HG03442 (cell line): ENCODE measurements around the gene FAIM.
"Not testable (repeated sequence)": the region's sequence is repeated elsewhere in the genome, so short reads cannot be mapped to it uniquely, and the experiment has no call there.

ENCODE experiments used
- ATAC-seq: cut with Tn5 transposase; IDR thresholded peaks from one replicate; pipeline ENCODE4 v1.9.1; 2021; ENCODE audit warnings: mild to moderate bottlenecking, moderate library complexity; ENCODE audit not compliant: unreplicated experiment

Gene FAIM

GRCh38 chr3:138600100-138600745 is 8.3 kb upstream of the FAIM start:
- ATAC-seq = no peak

GRCh38 chr3:138601661-138602060 is 6.9 kb upstream of the FAIM start:
- not testable (repeated sequence) for ATAC-seq

DNA sequence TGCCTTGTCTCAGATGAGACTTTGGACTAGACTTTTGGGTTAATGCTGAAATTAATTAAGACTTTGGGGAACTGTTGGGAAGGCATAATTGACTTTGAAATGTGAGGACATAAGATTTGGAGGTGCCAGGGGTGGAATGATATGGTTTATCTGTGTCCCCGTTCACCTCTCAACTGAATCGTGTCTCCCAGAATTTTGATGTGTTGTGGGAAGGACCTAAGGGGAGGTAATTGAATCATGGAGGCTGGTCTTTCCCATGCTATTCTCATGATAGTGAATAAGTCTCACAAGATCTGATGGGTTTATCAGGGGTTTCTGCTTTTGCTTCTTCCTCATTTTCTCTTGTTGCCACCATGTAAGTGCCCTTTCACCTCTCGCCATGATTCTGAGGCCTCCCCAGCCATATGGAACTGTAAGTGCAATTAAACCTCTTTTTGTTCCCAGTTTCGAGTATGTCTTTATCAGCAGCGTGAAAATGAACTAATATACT is 4.4 kb upstream of the FAIM start:
- not testable (repeated sequence) for ATAC-seq

DNA sequence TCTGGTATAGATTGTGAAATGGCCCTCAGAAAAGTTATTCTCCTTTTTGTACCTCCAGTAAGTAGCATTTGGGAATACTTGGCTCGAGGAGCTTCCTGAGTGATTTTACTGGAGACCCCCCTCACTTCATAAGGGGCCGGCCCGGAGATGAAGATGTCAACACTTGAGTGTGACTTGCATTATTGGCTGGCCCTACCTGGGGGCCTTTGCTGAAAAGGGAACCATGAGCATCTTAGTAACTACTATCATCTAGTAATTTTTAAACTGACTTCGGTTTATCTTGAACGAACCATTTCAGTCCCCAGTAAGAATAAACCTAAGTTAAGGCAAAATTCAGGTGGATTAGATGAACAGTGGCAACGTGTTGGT is 1.3 kb downstream of the FAIM start:
- ATAC-seq = no peak

DNA sequence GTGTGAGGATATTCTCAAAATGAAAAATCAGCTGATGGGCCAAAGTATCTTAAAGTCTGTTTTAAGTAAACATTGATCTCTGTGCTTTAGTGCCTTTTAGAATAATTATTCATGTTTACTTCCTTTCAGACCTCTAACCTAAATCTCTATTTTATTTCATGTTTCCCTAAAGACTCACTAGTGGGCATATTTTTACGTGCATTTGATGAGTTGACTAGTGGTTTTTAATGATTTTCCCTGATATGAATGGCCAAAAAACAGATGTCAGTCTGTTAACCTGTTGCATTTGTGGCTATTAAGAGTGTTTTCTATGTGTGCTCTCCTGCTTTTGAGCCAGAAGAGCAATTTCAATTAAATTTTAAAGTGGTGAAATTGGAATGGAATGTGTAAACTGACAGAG is 6.9 kb downstream of the FAIM start:
- ATAC-seq = no peak

- ATAC-seq = no peak
These were observed 11.9 kb downstream of the FAIM start for GRCh38 chr3:138620431-138620830.

- no peak for ATAC-seq
These were observed 15.9 kb downstream of the FAIM start for GRCh38 chr3:138624518-138624917.

DNA sequence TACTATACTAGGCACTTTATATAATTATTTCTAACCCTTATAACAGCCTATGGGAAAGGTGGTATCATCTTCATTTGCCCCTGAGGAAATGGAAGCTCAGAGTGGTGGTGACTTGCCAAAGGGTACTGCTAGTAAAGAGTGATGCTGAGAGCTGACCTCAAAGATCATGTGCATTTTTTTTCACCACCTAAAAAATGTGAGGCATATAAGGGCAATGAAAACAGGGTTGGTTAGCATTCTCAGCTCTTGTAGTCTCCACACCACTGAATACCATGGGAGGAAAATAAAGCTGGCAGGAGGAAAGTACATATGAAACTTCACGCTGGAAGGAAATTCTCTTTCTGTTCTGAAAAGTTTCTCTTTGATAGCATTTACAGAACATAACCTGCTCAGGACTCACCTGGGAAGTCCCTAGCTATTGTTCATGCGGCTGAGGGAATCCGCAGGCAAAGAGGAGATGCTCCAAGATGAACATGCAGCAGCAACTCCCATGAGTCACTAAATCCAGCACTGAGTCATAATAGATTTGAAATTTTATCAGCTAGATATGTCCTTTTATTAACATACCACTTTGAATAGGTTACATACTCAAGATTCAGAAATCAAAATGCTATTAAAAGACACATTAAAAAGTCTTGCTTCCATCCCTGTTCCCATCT is 17.3 kb downstream of the FAIM start:
- ATAC-seq = no peak

DNA sequence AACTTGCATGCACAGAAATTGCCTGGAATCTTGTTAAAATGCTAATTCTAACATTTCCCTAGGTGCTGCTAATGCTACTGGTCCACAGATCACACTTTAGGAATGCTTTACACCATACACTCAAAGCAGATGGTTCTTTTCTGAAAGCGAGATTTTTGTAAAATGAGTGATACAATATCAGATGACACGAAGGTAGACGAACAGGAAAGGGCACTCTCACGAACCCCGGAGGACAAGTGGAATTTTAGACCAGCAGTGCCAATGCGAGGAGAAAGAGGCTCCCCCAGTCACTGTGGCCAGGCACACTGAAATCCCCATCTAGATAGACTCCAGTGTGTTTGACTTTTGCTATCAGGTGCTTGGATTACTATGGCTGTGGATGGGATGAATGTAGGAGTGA is 21.0 kb downstream of the FAIM start:
- ATAC-seq = no peak

DNA sequence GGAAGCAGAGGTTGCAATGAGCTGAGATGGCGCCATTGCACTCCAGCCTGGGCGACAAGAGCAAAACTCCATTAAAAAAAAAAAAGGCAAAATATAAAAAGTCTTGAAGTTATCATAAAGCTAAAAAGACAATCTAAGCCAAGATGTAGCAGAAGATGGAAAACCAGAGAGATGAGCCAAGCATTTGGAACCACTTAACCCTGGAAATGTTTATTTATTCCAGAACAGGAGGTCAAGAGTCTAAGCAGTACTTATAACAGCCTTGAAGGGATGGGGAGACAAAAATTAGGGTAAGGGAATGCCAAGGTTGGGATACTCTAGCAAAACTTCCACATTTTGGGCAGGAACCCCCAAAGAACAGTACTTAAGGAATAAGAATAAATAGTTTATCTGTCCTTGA is 30.1 kb downstream of the FAIM start:
- no peak for ATAC-seq

DNA sequence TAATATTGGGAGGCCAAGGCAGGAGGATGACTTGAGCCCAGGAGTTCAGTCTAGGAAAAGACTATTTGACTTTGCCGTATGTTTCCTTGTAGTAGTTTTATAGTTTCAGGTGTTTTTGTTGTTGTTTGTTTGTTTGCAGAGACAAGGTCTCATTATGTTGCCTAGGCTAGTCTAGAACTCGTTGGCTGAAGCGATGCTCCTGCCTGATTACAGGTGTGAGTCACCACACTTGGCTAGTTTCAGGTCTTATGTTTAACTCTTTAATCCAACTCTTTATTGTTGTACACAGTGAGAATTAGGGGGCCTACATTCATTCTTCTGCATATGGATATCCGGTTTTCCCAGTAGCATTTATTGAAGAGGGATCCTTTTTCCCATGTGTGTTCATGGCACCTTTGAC is 32.0 kb downstream of the FAIM start:
- no peak for ATAC-seq

DNA sequence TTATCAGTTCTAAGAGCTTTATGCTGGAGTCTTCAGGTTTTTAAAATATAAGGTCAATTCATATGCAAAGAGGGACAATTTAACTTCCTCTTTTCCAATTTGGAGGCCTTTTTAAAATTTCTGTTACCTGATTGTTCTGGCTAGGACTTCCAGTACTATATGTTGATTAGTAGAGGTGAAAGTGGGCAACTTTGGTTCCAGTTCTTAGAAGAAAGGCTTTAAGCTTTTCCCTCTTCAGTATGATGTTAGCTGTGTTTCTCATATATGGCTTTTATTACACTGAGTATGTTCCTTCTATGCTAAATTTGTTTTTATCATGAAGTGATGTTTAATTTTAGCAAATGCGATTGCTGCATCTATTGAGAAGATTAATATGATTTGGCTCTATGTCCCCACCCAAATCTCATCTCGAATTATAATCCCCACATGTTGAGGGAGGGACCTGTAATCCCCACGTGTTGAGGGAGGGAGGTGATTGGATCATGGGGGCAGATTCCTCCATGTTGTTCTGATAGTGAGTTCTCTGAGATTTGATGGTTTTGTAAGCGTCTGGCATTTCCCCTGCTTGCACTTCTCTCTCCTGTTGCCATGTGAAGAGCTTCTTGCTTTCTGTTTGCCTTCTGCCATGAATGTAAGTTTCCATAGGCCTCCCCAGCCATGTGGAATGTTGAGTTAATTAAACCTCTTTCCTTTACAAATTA is 33.8 kb downstream of the FAIM start:
- no peak for ATAC-seq

GRCh38 chr3:138642927-138643253 is 34.3 kb downstream of the FAIM start:
- ATAC-seq = no peak

DNA sequence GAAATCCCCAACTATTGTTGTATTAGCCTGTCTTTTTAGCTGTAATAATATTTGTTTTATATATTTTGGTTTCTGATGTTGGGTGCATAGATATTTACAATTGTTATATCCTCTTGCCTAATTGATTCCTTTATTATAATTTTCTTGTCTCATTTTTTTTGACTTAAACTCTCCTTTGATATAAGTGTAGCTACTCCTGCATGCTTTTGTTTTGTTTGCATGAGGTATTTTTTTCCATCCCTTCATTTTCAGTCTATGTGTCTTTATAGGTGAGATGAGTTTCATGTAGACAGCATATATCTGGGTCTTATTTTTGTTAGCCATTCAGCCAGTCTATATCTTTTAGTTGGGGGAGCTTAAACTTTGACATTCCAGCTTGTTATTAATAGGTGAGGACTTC is 37.4 kb downstream of the FAIM start:
- no peak for ATAC-seq

DNA sequence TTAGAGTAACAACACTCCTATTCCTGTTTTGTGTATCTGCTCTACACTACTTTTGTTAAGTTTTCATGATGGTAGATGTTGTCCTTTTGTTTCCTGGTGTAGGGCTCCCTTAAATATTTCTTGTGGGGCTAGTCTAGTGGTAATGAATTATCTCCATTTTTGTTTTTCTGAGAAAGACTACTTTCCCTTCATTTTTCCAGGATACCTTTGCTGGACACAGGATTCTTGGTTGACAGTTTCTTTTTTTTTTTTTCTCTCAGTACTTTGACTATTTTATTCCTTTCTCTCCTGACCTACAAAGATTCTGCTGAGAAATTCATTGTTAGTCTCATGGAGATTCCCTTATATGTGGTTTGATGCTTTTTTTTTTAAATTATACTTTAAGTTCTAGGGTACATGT is 37.9 kb downstream of the FAIM start:
- ATAC-seq = no peak

DNA sequence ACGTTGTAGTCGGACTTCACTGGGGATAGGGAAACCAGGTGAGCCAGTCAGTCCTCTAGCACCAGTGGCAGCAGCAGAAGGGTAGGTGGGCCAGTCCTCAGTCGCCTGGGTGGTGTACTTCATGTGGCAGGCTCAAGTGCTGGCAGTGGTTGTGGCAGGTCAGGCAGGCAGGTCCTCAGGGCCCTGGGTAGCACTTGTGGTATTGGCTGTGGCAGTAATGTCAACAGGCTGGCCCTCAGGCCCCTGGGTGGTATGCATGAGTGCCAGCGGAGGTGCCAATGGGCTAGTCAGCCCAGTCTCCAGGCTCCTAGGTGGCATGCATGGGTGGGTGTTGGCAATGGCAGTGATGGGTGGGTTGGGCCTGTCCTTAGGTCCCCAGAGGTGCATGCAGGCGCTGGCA is 40.6 kb downstream of the FAIM start:
- ATAC-seq = no peak

DNA sequence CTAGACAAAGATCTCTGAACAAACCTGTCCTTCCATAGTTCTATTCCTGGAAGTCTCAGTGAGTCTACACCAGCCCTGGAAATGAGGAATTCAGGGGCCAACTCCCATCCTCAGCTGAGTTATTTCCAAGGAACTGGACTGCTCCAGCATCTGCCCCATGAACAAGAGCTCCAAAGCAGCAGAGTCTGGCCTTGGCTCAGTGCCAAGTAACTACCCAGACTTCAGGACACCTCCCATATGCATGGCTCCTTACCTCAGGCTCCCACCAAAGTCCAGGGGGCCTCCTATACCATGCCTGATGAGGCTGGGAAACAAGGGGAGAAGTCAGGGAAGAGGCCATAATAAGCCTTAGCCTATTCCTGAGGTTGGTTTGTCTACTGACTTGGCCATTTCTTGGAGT is 45.0 kb downstream of the FAIM start:
- ATAC-seq = no peak

- no peak for ATAC-seq
These were observed 48.9 kb downstream of the FAIM start for GRCh38 chr3:138657508-138657907.

DNA sequence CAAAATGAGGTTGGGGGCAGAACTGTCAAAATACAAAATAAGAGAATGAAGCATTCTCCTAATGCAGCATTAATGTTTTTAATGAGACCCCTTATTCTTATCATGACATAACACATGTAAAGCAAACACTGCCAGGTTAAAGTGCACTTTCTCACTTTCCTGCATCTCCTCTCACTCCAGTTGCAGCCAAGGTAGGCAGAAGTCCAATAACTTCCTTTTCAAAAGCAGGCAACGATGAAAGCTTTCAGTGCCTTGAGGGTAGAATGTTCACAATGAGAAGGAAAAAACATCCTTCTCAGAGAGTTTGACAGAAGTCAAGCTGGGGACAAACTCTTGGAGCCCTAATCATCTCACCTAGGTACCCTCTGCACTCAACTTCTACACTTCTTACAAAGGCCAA is 59.5 kb downstream of the FAIM start:
- no peak for ATAC-seq

DNA sequence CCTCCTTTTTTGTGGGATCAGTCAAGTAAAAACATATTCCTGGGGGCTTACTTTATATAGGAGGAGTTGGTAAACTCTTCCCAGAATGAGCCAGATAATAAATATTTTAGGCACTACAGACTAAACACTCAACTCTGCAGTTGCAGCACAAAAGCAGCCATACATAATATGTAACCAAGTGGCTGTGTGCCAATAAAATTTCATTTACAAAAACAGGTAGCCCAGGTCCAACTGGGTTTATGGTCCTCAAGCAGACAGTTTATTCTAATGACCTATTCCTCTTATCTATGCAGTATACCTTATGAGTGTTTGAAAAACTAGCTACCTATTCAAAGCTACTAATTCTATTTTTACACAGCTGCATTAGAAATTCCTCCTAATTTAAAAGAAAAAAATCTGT is 61.8 kb downstream of the FAIM start:
- no peak for ATAC-seq

- no peak for ATAC-seq
These were observed 65.3 kb downstream of the FAIM start for GRCh38 chr3:138673641-138674530.
